GM18870 (cell line): Measurements from ENCODE around the gene MGP.
A peak's percentile ranks its signal among the peaks of the same experiment; 100 is the strongest.

Experiments used
- ATAC-seq: cut with Tn5 transposase; IDR thresholded peaks from one replicate; pipeline ENCODE4 v1.9.1; 2021; ENCODE audit warnings: moderate library complexity; ENCODE audit not compliant: unreplicated experiment

The MGP gene

GRCh38 chr12:14885718-14886221 lies at the start of gene MGP:
TSS of gene MGP (minus strand) at chr12:14885854. CDS start at chr12:14885791, 63 bp downstream.
- ATAC-seq = no peak

- ATAC-seq = no peak
These were observed 49.4 kb upstream of the MGP start for GRCh38 chr12:14935031-14935430.

GRCh38 chr12:14934511-14934910 lies 48.9 kb upstream of the MGP start:
- no peak for ATAC-seq

- ATAC-seq = no peak
These were observed 46.3 kb upstream of the MGP start for GRCh38 chr12:14931791-14932560.

GRCh38 chr12:14931359-14931758 lies 45.7 kb upstream of the MGP start:
- no peak for ATAC-seq

- ATAC-seq = no peak
These were observed 44.6 kb upstream of the MGP start for GRCh38 chr12:14930299-14930698.

- ATAC-seq = no peak
These were observed 43.3 kb upstream of the MGP start for GRCh38 chr12:14928931-14929330.

GRCh38 chr12:14927267-14927666 lies 41.6 kb upstream of the MGP start:
- ATAC-seq = no peak

- ATAC-seq = no peak
These were observed 38.9 kb upstream of the MGP start for GRCh38 chr12:14924541-14924940.

GRCh38 chr12:14923944-14924343 lies 38.3 kb upstream of the MGP start:
- ATAC-seq = no peak

GRCh38 chr12:14921218-14921617 lies 35.6 kb upstream of the MGP start:
- ATAC-seq = peak; percentile 70

- ATAC-seq = peak; percentile 47
These were observed 34.9 kb upstream of the MGP start for GRCh38 chr12:14920475-14921126.

- no peak for ATAC-seq
These were observed 33.8 kb upstream of the MGP start for GRCh38 chr12:14919455-14919854.

- ATAC-seq = no peak
These were observed 30.1 kb upstream of the MGP start for GRCh38 chr12:14915736-14916135.

GRCh38 chr12:14913381-14913781 lies 27.7 kb upstream of the MGP start:
- ATAC-seq = no peak

GRCh38 chr12:14911131-14911530 lies 25.5 kb upstream of the MGP start:
- no peak for ATAC-seq

GRCh38 chr12:14910090-14910915 lies 24.6 kb upstream of the MGP start:
- ATAC-seq = no peak

GRCh38 chr12:14907953-14908352 lies 22.3 kb upstream of the MGP start:
- no peak for ATAC-seq

- no peak for ATAC-seq
These were observed 20.5 kb upstream of the MGP start for GRCh38 chr12:14906114-14906513.

GRCh38 chr12:14905269-14906004 lies 19.8 kb upstream of the MGP start:
- ATAC-seq = no peak

GRCh38 chr12:14904854-14905253 lies 19.2 kb upstream of the MGP start:
- ATAC-seq = no peak
